Fibroblast of upper back skin (primary cell): Measurements from ENCODE around the gene KRTAP12-3.

Experiments
- DNase-seq: peaks from one replicate; pipeline ENCODE4 v3.0.0-alpha.2; 2013

KRTAP12-3 gene

GRCh38 chr21:44704636-44705001 is 46.9 kb downstream of the KRTAP12-3 start:
- no peak for DNase-seq

GRCh38 chr21:44706026-44706705 is 48.4 kb downstream of the KRTAP12-3 start:
- DNase-seq, result no peak

- DNase-seq, result no peak
Measured at GRCh38 chr21:44706706-44707581, 49.2 kb downstream of the KRTAP12-3 start.
